ENCODE data around the gene FES. TPM values are rescaled to one million over a fixed set of nuclear protein-coding genes. Genes with fewer than 3 reads are reported as not detected.
"Not testable (repeated sequence)": the region's sequence is repeated elsewhere in the genome, so short reads cannot be mapped to it uniquely, and the experiment has no call there.

The FES gene
- total and polyA plus RNA-seq, 5 donors, result 15.6 to 21.0 (median 17.6) TPM

DNA sequence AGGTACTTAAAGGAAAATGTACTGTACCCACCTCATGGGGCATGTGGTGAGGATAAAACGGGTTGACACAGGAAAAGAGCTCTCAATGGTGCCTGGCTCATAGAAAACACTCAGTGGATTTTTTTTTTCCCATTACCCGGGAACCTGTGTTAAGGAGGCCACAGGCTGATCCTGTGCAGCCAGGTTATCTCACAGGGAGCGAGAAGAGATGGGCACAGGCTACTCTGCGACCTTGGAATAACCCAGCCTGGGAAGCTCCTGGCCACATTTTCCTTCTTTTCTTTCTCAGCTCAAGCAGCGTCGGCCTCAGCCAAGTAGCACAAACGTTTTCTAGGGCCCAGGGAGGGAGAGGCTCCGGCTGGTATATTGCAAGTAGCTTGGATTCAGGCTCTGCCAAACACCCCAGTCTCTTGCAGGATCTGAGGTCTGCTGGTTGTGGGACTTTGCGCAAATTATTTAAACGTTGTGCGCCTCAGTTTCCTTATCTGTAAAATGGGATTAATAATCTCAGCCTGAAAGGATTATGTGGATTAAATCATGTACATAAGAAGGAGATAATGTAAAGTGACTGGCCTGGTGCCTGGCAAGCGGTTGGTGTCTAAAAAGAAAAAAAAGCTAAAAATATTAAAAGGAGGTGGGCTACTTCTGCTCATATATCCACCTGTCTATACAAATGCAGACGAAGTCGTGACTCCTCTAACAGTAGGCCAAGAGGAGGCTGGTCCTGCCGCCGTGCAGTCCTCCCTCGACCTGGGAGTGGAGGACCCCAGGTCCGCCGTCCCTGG is 13.8 kb upstream of the FES start:
- intact Hi-C loops (cut with DNase I), result loop anchor here in 1 of 4 donors (5.0 kb wide), 1 partner anchor 153 kb away; the partner anchor contains the start of gene BLM
- 25% methylated on average over 19 of the region's 19 CpGs for WGBS
- Histone ChIP-seq H3K9me3 (ENCODE audit: control insufficient read depth, low read length) (no peaks in the 10 kb centered on the region), H3K27me3 (ENCODE audit: control insufficient read depth, insufficient read depth) (no peaks in the 10 kb centered on the region), H3K27ac (ENCODE audit: low read length) (peak overlapping the region; percentile 94), H3K4me3 (ENCODE audit: low read length) (peak overlapping the region; percentile 99), H3K4me1 (ENCODE audit: control insufficient read depth, insufficient read depth, low read length) (peaks cover 25% of the 10 kb centered on the region)
- ATAC-seq (peak; percentile 4 to 6), DNase-seq (peak in 2 of 3 donors; percentile 34 to 52)

DNA sequence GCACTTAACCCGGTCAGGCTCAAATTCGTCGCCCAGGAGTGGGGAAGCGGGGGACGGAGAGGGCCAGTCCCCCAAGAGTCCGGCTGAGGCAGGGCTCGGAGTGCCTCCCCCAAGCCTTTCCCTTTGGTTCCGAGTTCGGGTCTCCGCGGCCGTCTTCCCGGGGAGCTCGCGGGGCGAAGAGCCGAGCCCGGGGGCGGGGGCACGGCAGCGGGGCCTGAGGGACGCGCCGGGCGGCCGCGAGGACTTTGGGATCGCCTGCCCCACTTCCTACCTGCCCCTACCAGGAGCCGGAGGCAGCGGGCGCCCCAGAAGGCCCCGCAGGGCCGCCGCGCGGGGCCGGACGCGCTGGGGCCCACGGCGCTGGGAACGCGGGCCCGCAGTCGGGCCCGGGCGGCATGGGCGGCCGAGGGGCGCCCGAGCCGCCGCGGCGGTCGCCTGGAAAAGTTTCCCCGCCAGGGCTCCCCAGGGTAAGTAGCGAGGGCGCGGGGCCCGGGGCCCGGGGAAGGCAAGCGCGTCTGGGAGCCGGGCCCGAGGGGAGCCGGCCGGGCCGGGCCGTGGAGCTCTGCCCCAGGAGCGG is 13.1 kb upstream of the FES start:
- Histone ChIP-seq H3K4me1 (ENCODE audit: control insufficient read depth, insufficient read depth, low read length) (peaks cover 25% of the 10 kb centered on the region), H3K27me3 (ENCODE audit: control insufficient read depth, insufficient read depth) (no peaks in the 10 kb centered on the region), H3K4me3 (ENCODE audit: low read length) (peak overlapping the region; percentile 99), H3K27ac (ENCODE audit: low read length) (peak overlapping the region; percentile 94), H3K9me3 (ENCODE audit: control insufficient read depth, low read length) (no peaks in the 10 kb centered on the region)
- under 1% methylated on average over 71 of the region's 71 CpGs for WGBS
- intact Hi-C loops (cut with DNase I), result loop anchor here in 1 of 4 donors (5.0 kb wide), 1 partner anchor 154 kb away; the partner anchor contains the start of gene BLM
- ATAC-seq (peak; percentile 1 to 7), DNase-seq (peak in 2 of 3 donors; percentile 77 to 79)

DNA sequence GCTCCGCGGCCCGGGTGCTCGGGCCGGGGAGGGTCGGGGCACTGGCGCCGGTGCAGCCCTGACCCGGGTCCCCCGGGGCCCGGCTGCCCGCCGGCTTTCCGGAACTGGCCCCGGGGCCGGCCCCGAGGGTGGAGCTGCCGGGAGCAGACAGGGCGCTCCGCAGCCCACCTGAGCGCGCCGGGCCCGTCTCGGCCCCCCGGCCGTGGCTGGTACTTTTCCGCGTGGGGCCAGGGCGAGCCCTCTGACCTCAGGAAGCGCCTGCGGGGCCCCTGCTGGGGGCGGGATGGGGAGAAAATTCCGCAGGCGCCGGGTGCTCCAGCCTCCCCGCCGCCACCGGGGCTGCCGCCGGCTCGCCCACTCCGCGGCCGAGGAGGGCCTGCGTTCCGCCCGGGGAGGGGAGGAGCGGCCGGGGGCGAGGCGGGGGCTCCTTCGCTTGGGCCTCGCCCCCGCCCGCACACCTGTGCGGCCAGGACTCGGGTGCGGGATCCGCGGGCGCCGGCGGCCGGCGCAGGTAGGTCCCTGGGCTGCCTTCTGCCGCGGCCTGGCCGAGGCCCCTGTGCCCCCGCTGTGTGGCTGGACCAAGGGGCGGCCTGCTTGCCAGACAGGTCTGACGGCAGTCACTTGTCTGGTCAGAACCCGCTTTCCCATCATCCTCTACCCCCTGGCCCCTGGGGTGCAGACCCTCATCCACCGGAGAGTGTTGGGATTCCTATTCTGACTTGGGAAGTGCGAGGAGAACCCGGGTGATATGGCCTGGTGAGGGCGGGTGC is 12.4 kb upstream of the FES start:
- peak in 2 of 3 donors; percentile 73 to 75 for DNase-seq
- H3K9me3 ChIP-seq (ENCODE audit: control insufficient read depth, low read length), result no peaks in the 10 kb centered on the region
- peak overlapping the region; percentile 94 for H3K27ac ChIP-seq (ENCODE audit: low read length)
- peaks cover 25% of the 10 kb centered on the region for H3K4me1 ChIP-seq (ENCODE audit: control insufficient read depth, insufficient read depth, low read length)
- intact Hi-C loops (cut with DNase I), result loop anchor here in 1 of 4 donors (5.0 kb wide), 1 partner anchor 155 kb away; the partner anchor contains the start of gene BLM
- ATAC-seq, result peak; percentile 1 to 8
- under 1% methylated on average over 77 of the region's 77 CpGs for WGBS
- H3K4me3 ChIP-seq (ENCODE audit: low read length), result peak overlapping the region; percentile 99
- no peaks in the 10 kb centered on the region for H3K27me3 ChIP-seq (ENCODE audit: control insufficient read depth, insufficient read depth)

DNA sequence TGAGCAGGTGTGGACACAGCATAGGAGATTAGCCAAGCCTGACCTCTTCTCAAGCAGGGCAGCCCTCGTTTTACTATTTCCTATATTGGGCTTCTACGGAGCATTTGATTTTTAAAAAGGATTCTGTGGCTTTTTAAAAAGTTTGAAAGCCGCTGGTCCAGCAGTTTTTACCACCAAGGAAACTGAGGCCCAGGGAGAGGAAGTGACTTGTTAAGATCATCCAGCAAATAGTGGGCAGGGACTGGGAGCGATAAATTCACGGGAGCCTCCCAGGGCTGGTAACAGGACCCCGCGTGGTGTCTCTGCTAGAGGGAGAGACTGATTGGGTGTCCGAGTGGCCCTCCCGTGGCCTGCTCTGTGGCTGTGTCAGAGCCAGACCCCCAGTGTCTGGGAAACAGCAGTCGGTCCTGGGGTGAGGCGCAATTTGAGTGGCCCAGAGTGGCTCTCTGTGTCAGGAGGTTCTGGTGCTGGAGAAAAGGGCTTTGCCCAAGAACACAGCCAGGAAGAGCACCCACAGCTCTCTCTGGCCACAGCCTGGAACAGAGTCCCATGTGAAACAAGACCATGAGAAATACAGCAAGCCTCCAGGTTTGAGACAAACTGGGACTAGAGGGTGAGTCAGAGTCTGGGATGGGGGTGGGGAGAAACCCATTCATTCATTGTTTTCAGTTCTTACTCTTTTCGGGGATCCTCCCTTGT is 11.7 kb upstream of the FES start:
- ATAC-seq, result peak; percentile 9 to 22
- peak overlapping the region; percentile 94 for H3K27ac ChIP-seq (ENCODE audit: low read length)
- peaks cover 25% of the 10 kb centered on the region for H3K4me1 ChIP-seq (ENCODE audit: control insufficient read depth, insufficient read depth, low read length)
- H3K27me3 ChIP-seq (ENCODE audit: control insufficient read depth, insufficient read depth), result no peaks in the 10 kb centered on the region
- intact Hi-C loops (cut with DNase I), result loop anchor here in 1 of 4 donors (5.0 kb wide), 1 partner anchor 155 kb away; the partner anchor contains the start of gene BLM
- DNase-seq, result peak in 2 of 3 donors; percentile 70 to 71
- H3K9me3 ChIP-seq (ENCODE audit: control insufficient read depth, low read length), result no peaks in the 10 kb centered on the region
- 18% methylated on average over 12 of the region's 12 CpGs for WGBS
- peak overlapping the region; percentile 99 for H3K4me3 ChIP-seq (ENCODE audit: low read length)

DNA sequence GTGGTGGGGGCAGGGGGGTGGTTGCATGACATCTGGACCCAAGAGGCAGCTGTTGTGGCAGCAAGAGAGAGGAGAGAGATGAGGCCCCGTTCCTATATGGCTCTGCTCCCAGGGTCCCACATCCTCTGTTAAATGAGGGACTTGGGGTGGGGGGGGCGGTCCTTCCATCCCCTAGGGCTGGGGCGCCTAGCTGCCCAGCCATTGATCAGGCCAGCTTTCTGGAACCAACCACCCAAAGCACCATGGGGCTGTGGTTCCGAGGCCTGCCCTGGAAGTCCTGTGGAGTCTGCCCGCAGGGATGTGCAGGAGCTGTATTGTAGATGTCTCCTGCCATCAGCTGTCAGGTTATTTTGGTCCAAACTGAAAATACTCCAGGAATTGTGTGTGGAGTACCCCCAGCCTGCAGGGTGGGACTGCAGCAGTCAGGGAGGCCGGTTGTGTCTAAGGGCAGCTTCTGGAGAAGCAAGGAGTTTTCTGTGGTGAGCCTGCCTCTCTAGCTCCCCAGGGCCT is 10.8 kb upstream of the FES start:
- DNase-seq, result peak in 1 of 3 donors; percentile 54
- no peak for ATAC-seq
- WGBS, result 63% methylated on average over 6 of the region's 6 CpGs
- peaks cover 22% of the 10 kb centered on the region for H3K4me1 ChIP-seq (ENCODE audit: control insufficient read depth, insufficient read depth, low read length)
- peak overlapping the region; percentile 49 for H3K27ac ChIP-seq (ENCODE audit: low read length)
- intact Hi-C loops (cut with DNase I), result loop anchor here in 1 of 4 donors (5.0 kb wide), 1 partner anchor 156 kb away; the partner anchor contains the start of gene BLM
- H3K4me3 ChIP-seq (ENCODE audit: low read length), result no peak overlapping the region
- no peaks in the 10 kb centered on the region for H3K27me3 ChIP-seq (ENCODE audit: control insufficient read depth, insufficient read depth)
- no peaks in the 10 kb centered on the region for H3K9me3 ChIP-seq (ENCODE audit: control insufficient read depth, low read length)

DNA sequence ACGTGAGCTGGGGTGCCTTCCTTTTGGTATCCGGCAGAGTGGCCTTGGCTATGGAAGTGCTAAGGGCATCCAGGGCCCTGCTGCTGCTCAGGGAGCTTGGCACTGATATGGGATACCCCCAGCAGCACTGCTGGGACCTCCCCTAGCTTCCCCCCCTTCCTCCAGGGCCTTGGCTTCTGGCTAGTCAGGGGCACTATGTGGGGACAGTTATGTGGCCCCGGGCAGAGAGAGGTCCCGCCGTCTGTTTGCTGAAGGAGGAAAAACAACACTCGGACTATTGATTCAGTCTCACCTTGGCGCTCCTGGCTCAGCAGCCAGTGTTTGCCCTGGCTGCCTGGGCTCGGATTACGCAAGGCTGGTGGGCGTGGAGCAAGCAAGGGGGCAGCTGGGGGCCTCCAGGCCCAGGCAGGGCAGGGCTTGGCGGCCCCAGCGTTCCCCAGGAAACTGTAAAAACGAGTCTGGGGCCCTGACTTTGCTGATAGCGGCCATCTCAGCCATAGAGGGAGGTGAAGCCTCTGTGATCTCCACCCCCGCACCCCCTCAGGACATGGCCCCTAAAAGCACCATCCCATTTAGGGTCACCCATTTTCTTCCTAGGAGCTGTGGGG is 10.2 kb upstream of the FES start:
- H3K27me3 ChIP-seq (ENCODE audit: control insufficient read depth, insufficient read depth), result no peaks in the 10 kb centered on the region
- peaks cover 18% of the 10 kb centered on the region for H3K4me1 ChIP-seq (ENCODE audit: control insufficient read depth, insufficient read depth, low read length)
- intact Hi-C loops (cut with DNase I), result loop anchor here in 1 of 4 donors (5.0 kb wide), 1 partner anchor 157 kb away; the partner anchor contains the start of gene BLM
- DNase-seq (peak in 1 of 3 donors; percentile 68), ATAC-seq (no peak)
- H3K27ac ChIP-seq (ENCODE audit: low read length), result peak overlapping the region; percentile 49
- no peaks in the 10 kb centered on the region for H3K9me3 ChIP-seq (ENCODE audit: control insufficient read depth, low read length)
- H3K4me3 ChIP-seq (ENCODE audit: low read length), result no peak overlapping the region
- WGBS, result 56% methylated on average over 15 of the region's 15 CpGs

DNA sequence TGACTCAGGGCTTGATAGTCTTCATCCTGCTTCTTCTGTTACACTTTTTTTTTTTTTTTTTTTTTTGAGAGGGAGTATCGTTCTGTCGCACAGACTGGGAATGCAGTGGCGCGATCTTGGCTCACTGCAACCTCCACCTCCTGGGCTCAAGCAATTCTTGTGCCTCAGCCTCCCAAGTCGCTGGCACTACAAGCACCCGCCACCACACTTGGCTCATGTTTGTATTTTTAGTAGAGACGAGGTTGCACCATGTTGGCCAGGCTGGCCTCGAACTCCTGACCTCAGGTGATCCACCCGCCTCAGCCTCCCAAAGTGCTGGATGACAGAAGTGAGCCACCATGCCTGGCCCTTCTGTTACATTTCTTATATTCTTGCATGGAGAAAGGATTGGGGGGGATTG is 9.3 kb upstream of the FES start:
- H3K4me1 ChIP-seq (ENCODE audit: control insufficient read depth, insufficient read depth, low read length), result peaks cover 12% of the 10 kb centered on the region
- H3K4me3 ChIP-seq (ENCODE audit: low read length); H3K9me3 ChIP-seq (ENCODE audit: control insufficient read depth, low read length); ATAC-seq; H3K27ac ChIP-seq (ENCODE audit: low read length); H3K27me3 ChIP-seq (ENCODE audit: control insufficient read depth, insufficient read depth): not testable (repeated sequence)
- peak in 1 of 3 donors; percentile 51 for DNase-seq
- WGBS, result 89% methylated on average over 9 of the region's 9 CpGs
- intact Hi-C loops (cut with DNase I), result loop anchor here in 1 of 4 donors (5.0 kb wide), 1 partner anchor 158 kb away; the partner anchor contains the start of gene BLM

DNA sequence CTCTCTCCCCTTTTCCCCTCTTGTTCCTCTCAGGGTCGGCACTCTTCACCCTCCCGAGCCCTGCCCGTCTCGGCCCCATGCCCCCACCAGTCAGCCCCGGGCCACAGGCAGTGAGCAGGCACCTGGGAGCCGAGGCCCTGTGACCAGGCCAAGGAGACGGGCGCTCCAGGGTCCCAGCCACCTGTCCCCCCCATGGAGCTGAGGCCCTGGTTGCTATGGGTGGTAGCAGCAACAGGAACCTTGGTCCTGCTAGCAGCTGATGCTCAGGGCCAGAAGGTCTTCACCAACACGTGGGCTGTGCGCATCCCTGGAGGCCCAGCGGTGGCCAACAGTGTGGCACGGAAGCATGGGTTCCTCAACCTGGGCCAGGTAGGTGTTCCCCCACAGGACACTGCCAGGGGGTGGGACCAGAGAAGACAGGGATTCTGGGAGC is 8.7 kb upstream of the FES start:
- Histone ChIP-seq H3K27ac (ENCODE audit: low read length) (no peak overlapping the region), H3K4me3 (ENCODE audit: low read length) (no peak overlapping the region), H3K9me3 (ENCODE audit: control insufficient read depth, low read length) (no peaks in the 10 kb centered on the region), H3K27me3 (ENCODE audit: control insufficient read depth, insufficient read depth) (no peaks in the 10 kb centered on the region), H3K4me1 (ENCODE audit: control insufficient read depth, insufficient read depth, low read length) (peaks cover 8% of the 10 kb centered on the region)
- ATAC-seq (no peak), DNase-seq (peak in 2 of 3 donors; percentile 43 to 47)
- intact Hi-C loops (cut with DNase I), result no loop called here
- WGBS, result 94% methylated on average over 12 of the region's 12 CpGs

DNA sequence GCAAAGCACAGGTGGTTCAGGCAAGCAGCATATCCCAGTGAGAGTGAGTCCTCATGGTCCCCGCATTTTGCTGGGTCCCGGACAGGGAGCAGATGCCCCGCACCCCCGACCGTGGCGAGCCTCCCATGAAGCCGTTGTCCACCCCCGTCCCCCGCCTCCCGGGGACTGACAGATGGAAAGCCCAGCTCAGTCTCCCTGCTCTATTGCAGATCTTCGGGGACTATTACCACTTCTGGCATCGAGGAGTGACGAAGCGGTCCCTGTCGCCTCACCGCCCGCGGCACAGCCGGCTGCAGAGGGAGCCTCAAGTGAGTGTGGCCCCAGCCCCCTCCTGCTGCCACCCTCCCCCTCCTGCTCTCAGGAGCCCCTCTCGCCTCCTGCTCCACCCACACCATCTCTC is 8.3 kb upstream of the FES start:
- intact Hi-C loops (cut with DNase I), result no loop called here
- ATAC-seq (no peak), DNase-seq (peak in 1 of 3 donors; percentile 37)
- 91% methylated on average over 20 of the region's 20 CpGs for WGBS
- no peaks in the 10 kb centered on the region for H3K9me3 ChIP-seq (ENCODE audit: control insufficient read depth, low read length)
- peaks cover 8% of the 10 kb centered on the region for H3K4me1 ChIP-seq (ENCODE audit: control insufficient read depth, insufficient read depth, low read length)
- no peak overlapping the region for H3K27ac ChIP-seq (ENCODE audit: low read length)
- H3K27me3 ChIP-seq (ENCODE audit: control insufficient read depth, insufficient read depth), result no peaks in the 10 kb centered on the region
- H3K4me3 ChIP-seq (ENCODE audit: low read length), result no peak overlapping the region

Measured in right cardiac atrium (tissue), 5 donors.